Activated CD4-positive, alpha-beta T cell treated with anti-CD3 and anti-CD28 coated beads, Interleukin-2, amount 10 ng/mL, durations not matched to agents 24 days and 14 days (primary cell): Measurements from ENCODE around the gene CDH4. TPM values are rescaled to one million over a fixed set of nuclear protein-coding genes. Genes with fewer than 3 reads are reported as not detected.

Experiments
- DNase-seq: peaks from one replicate; pipeline ENCODE4 v3.0.0; 2022
- H3K27ac Mint-ChIP-seq: one replicate; pipeline ENCODE4 v1.8.0; 2022; ENCODE audit warnings: mild to moderate bottlenecking, mixed read lengths
- H3K27me3 Mint-ChIP-seq: one replicate; pipeline ENCODE4 v1.8.0; 2022; ENCODE audit warnings: mixed read lengths
- H3K36me3 Mint-ChIP-seq: one replicate; pipeline ENCODE4 v1.8.0; 2022; ENCODE audit warnings: low read depth, mild to moderate bottlenecking, mixed read lengths
- H3K4me1 Mint-ChIP-seq: one replicate; pipeline ENCODE4 v1.8.0; 2021; ENCODE audit warnings: mixed read lengths
- H3K4me3 Mint-ChIP-seq: one replicate; pipeline ENCODE4 v1.8.0; 2022; ENCODE audit warnings: mild to moderate bottlenecking, moderate library complexity, mixed read lengths
- H3K9me3 Mint-ChIP-seq: one replicate; pipeline ENCODE4 v1.8.0; 2021; ENCODE audit warnings: mixed read lengths
- intact Hi-C: fragments of 100-400 bp; cut with micrococcal nuclease; formaldehyde crosslinking; loops from one replicate; pipeline ENCODE4 v1.15.1; 2023
- total RNA-seq: library from RNA; stranded (reverse); gene quantifications from 2 replicates; pipeline ENCODE4 v1.2.3, GENCODE V29; 2022

CDH4 gene
- total RNA-seq, 1 donor from 2014 or later: not detected

DNA sequence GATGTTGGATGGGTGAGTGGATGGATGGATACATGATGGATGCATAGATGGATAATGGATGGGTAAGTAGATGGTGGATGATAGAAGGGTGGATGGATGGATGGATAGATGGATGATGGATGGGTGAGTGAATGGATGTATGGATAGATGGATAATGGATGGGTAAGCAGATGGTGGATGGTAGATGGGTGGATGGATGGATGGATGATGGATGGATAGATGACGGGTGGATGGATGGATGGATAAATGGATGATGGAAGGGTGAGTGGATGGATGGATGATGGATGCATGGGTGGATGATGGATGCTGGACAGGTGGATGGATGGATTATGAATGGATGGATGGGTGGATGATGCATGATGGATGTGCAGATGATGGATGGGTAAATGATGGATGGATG is 638.1 kb downstream of the CDH4 start:
- Mint-ChIP-seq H3K36me3 (no peaks in the 10 kb centered on the region), H3K4me1 (peaks cover 2% of the 10 kb centered on the region), H3K9me3 (peaks cover 18% of the 10 kb centered on the region), H3K27ac (no peak overlapping the region), H3K27me3 (no peaks in the 10 kb centered on the region), H3K4me3 (no peak overlapping the region)
- no peak for DNase-seq
- intact Hi-C loops: no loop called here

DNA sequence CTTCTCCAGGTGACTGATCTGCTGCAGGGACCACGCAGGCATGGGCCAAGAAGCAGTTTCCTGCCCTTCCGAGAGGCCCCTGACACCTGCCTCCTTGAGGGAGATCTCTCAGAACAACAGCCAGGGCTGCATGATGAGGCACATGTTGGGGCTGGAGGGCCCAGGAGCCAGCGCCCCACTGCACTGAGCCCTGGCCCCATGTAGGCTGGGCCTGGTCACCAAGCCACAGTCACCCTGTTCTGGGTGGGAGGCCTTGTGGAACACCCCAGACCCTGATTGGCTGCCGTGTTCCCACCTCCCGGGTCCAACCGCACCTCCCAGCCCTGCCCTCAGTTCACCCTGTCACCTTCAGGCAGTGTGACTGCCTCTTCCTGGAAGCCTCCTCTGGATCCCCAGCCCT is 639.4 kb downstream of the CDH4 start:
- Mint-ChIP-seq H3K27me3 (no peaks in the 10 kb centered on the region), H3K4me1 (peaks cover 2% of the 10 kb centered on the region), H3K36me3 (no peaks in the 10 kb centered on the region), H3K9me3 (peaks cover 18% of the 10 kb centered on the region), H3K27ac (no peak overlapping the region), H3K4me3 (no peak overlapping the region)
- DNase-seq: no peak
- intact Hi-C loops: no loop called here

DNA sequence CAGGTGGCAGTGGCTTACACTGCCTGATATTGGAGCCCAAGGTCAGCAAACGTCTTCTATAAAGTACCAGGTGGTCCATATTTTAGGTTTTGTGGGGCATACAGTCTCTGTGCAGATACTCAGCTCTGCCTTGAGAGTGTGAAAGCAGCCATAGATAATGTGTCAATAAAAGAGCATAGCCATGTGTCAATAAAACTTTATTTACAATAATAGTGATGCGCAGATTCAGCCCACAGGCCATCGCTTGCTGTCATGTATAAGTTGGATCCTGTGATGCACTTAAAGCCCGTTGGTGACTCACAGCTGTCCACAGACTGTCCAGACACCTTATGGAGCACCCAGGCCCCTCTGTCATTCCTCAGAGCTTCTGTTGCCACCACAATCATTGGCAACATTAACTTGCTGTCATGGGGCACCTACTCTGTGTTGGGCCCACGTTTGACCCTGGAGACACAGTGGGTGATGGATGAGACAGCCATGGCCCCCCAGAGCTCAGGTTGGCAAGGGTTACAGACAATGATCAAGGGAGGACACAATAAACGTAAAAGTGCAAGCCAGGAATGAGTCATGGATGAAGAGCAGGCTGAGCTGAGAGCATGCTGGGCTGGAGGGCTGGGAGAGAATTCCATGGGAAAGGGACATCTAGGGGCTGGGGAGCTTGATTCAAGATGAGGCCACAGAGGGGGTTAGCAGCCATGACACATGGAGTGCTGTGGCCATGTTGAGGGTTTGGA is 640.0 kb downstream of the CDH4 start:
- H3K27me3 Mint-ChIP-seq: no peaks in the 10 kb centered on the region
- no peaks in the 10 kb centered on the region for H3K36me3 Mint-ChIP-seq
- H3K27ac Mint-ChIP-seq: no peak overlapping the region

GRCh38 chr20:61895016-61895415 is 643.0 kb downstream of the CDH4 start:
- H3K27ac Mint-ChIP-seq: no peak overlapping the region
- H3K9me3 Mint-ChIP-seq: peaks cover 9% of the 10 kb centered on the region
- no peaks in the 10 kb centered on the region for H3K27me3 Mint-ChIP-seq
- no peak overlapping the region for H3K4me3 Mint-ChIP-seq
- no peaks in the 10 kb centered on the region for H3K4me1 Mint-ChIP-seq
- intact Hi-C loops: no loop called here
- H3K36me3 Mint-ChIP-seq: no peaks in the 10 kb centered on the region
- no peak for DNase-seq

More for the DNA sequence above, 640.0 kb downstream of the CDH4 start:
- no peak overlapping the region for H3K4me3 Mint-ChIP-seq
- DNase-seq: no peak
- peaks cover 2% of the 10 kb centered on the region for H3K4me1 Mint-ChIP-seq
- intact Hi-C loops: no loop called here
- H3K9me3 Mint-ChIP-seq: peaks cover 18% of the 10 kb centered on the region

- no peak overlapping the region for H3K27ac Mint-ChIP-seq
- DNase-seq: no peak
- intact Hi-C loops: no loop called here
- H3K27me3 Mint-ChIP-seq: no peaks in the 10 kb centered on the region
- H3K4me3 Mint-ChIP-seq: no peak overlapping the region
- no peaks in the 10 kb centered on the region for H3K36me3 Mint-ChIP-seq
- no peaks in the 10 kb centered on the region for H3K4me1 Mint-ChIP-seq
- peaks cover 2% of the 10 kb centered on the region for H3K9me3 Mint-ChIP-seq
Observed at GRCh38 chr20:61895686-61896057, 643.6 kb downstream of the CDH4 start.

DNA sequence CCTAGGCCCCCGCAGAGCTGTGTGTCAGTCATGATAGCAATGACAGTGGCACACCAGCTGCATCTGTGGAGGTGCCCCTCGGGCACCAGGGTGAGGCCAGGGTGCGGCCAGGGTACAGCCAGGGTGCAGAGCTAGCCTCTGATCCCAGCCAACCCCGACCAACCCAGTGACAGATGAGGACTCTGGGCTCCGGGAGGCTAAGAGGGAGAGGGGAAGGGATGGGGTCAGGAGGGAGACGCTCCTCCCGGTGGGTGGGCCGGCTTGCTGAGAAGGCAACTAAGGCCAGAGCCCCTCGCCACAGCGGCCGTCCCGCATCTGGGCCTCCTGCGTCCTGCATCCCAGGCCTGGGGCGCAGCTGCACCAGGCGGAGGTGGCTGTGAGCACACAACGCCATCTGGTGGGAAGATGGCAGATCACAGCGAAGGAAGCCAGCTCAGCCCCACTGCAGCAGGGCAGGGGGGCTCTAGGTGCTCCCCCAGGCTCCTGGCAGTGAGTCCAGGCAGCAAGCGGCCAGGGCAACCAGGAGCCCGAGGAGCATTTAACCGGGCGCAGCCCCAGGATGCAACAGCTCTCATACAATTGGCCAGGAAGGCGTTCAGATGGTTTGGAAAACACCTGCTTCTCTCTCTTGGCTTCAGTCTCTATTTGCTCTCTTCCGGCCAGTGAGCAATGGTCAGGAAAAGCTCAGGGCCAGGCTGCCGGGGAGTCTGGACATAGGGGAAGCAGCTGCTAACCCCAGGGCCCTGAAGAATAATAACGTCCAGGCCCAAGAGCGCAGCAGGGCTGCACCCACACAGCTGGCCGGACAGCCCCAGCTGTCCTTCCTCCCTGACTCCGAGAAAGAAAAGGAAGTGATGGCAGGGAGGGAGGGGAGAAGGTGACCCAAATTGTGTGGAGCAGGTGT is 644.2 kb downstream of the CDH4 start:
- DNase-seq: peak; percentile 72
- intact Hi-C loops: no loop called here
- Mint-ChIP-seq H3K4me3 (no peak overlapping the region), H3K36me3 (no peaks in the 10 kb centered on the region), H3K9me3 (no peaks in the 10 kb centered on the region), H3K27ac (no peak overlapping the region), H3K27me3 (no peaks in the 10 kb centered on the region), H3K4me1 (no peaks in the 10 kb centered on the region)

DNA sequence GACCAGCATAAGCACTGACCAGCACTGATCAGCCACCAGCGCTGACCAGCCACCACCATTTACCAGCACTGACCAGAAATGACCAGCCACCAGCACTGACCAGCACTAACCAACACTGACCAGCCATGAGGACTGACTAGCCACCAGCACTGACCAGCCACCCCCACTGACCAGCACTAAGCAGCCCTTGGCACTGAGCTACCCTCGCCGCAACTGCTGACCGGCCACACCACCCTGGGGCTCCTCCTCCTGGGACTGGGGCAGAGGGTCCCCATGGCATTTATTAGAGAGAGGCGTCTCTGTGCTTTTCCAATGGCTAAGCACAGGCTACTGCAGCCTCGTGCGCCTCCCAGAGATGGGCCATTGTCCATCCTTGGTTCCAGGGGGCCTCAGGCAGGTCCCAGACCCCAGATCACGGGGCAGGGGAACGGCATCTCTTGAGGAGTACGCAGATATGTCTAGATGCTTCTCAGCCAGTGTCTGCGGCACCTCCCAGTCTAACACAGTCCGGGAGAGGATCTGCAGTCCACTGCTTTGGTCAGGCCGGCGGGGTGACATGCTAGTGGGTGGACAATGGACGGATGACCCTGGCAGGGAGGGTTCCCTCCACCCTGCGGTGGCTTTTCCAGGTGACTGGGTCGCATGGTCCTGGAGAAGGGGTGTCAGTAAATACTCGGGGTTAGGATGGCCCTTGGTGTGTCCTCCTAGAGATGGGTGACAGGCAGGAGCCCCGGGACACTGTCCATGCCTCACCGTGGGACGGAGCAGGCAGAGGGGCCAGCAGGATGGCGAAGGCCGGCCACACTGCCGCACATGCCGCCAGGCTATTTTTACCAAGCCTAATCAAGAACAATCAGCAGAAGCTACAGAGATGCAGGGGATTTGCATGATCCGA is 645.6 kb downstream of the CDH4 start:
- Mint-ChIP-seq H3K4me1 (no peaks in the 10 kb centered on the region), H3K27me3 (no peaks in the 10 kb centered on the region), H3K27ac (no peak overlapping the region), H3K36me3 (no peaks in the 10 kb centered on the region), H3K9me3 (no peaks in the 10 kb centered on the region), H3K4me3 (no peak overlapping the region)
- intact Hi-C loops: no loop called here
- no peak for DNase-seq

DNA sequence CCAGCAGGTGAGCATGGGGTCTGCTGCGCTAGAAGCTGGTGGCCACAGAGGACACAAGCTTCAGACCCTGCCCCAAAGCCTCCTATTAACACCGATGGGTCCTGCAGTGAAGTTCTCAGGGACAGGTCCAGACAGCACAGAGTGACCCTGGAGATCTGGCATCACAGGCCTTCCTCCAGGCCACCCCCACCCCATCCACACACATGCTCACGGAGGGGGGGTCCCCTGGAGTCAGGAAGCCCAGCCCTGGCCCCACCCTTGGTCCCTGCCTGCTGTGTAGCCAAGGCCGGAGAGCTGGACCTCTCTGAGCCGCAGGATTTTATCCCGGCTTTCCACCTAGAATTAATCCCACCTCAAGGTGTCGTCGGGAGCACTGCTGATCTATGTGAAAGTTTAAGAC is 646.3 kb downstream of the CDH4 start:
- no peak overlapping the region for H3K27ac Mint-ChIP-seq
- no peak for DNase-seq
- no peak overlapping the region for H3K4me3 Mint-ChIP-seq
- intact Hi-C loops: no loop called here
- no peaks in the 10 kb centered on the region for H3K9me3 Mint-ChIP-seq
- H3K36me3 Mint-ChIP-seq: no peaks in the 10 kb centered on the region
- no peaks in the 10 kb centered on the region for H3K27me3 Mint-ChIP-seq
- no peaks in the 10 kb centered on the region for H3K4me1 Mint-ChIP-seq

DNA sequence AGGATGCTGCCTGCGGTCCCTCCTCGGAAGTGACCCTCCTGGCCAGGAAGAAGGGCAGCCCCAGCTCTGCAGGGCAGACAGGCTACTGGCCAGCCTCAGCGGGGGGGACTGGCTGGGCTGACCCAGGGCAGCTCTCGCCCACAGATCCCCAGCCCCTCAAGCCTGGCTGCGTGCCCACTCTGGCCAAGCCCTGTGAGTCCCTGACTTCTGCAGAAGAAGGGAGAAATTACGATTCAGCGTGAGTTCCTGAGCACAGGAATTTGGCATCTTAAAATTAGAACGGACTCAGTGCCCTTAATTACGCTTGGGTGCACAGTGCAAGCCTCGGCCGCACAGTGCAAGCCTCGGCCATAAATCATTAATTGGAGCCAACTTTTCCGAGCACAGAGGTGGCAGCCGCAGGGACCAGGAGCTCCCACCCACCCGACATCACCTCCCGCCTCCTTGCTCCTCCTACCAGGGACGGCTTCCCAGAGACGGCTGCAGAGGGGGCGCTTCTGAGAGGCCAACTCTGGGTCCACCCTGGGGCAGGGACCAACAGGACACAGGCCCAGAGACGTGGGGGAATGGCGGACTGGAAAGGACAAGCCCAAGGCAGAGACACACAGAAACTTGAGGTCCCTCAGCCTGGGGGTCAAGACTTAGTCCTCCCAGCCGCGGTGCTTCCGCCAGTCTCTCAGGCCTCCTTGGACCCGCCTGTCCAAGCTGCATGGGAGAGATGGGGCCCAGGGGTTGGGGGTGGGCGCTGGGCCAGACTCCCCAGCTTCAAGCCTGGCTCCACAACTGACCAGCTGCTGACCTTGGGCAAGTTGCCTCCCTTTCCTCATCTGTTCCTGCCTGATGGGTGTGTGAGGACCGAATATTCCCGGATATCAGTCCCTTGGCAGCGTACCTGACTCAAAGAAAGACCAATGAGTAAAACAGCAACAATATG is 648.2 kb downstream of the CDH4 start:
- Mint-ChIP-seq H3K27me3 (no peaks in the 10 kb centered on the region), H3K36me3 (no peaks in the 10 kb centered on the region), H3K27ac (no peak overlapping the region), H3K4me1 (no peaks in the 10 kb centered on the region), H3K4me3 (no peak overlapping the region), H3K9me3 (no peaks in the 10 kb centered on the region)
- intact Hi-C loops: no loop called here
- no peak for DNase-seq

DNA sequence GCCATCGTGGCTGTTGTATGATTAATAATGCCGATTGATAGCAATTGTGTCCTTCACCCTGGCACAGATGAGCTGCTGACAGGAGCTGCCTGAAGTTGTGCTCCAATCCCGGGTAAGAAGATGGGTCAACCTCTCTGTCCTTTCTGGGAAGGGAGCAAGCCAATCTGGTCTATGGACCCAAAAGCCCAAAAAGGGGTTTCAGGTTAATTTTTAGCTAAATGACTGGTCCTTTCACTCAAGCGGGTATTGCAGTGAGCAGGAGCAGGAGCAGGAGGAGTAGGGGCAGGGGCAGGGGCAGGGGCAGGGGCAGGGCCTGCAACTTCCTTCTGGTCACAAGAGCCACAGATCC is 648.9 kb downstream of the CDH4 start:
- H3K36me3 Mint-ChIP-seq: no peaks in the 10 kb centered on the region
- H3K4me3 Mint-ChIP-seq: no peak overlapping the region
- no peaks in the 10 kb centered on the region for H3K4me1 Mint-ChIP-seq
- no peak overlapping the region for H3K27ac Mint-ChIP-seq
- no peaks in the 10 kb centered on the region for H3K27me3 Mint-ChIP-seq
- intact Hi-C loops: no loop called here
- H3K9me3 Mint-ChIP-seq: no peaks in the 10 kb centered on the region
- no peak for DNase-seq

GRCh38 chr20:61901392-61902220 is 649.5 kb downstream of the CDH4 start:
- Mint-ChIP-seq H3K4me3 (no peak overlapping the region), H3K27ac (no peak overlapping the region), H3K4me1 (no peaks in the 10 kb centered on the region), H3K27me3 (no peaks in the 10 kb centered on the region), H3K9me3 (no peaks in the 10 kb centered on the region), H3K36me3 (no peaks in the 10 kb centered on the region)
- intact Hi-C loops: no loop called here
- no peak for DNase-seq

DNA sequence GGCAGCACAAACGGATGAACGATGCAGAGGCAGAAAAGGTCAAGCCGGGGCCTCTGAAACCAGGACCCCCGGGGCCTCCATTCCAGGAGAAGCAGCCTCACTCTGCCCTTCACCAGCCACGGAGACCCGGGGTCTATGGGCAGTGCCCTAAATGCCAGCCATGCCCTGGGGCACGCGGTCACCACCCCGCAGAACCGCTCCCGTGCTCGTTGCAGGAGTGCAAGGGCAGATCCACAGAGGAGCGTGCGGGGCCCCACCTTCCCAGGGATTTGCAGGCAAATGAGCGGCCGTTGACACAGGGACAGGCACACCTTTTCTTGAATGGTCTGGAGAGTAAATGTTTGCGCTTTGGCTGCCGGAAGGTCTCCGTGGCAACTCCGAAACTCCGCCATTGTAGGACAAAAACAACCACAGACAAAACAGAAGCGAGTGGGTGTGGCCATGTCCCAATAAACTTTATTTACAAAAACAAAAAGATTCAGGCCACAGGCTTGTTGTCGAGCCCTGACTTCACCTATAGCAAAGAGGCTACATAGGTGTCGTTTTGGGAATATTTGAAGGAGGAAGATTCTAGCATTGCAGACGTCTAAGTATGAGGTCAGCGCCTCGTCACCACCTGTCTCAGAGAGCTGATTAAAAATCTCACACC is 650.3 kb downstream of the CDH4 start:
- Mint-ChIP-seq H3K36me3 (no peaks in the 10 kb centered on the region), H3K4me3 (no peak overlapping the region), H3K9me3 (no peaks in the 10 kb centered on the region), H3K4me1 (no peaks in the 10 kb centered on the region), H3K27me3 (no peaks in the 10 kb centered on the region), H3K27ac (no peak overlapping the region)
- intact Hi-C loops: no loop called here
- DNase-seq: no peak
